H9 (cell line): ENCODE results near the gene EHF. TPM values are rescaled to one million over a fixed set of nuclear protein-coding genes. Genes with fewer than 3 reads are reported as not detected.

Experiments
- DNase-seq: peaks from one replicate; pipeline ENCODE4 v3.0.0-alpha.2; 2017
- H2AFZ ChIP-seq: one replicate; pipeline ENCODE4 v1.6.1; 2013; ENCODE audit warnings: mild to moderate bottlenecking, low read length, control low read depth, moderate library complexity
- H2AK5ac ChIP-seq: 2 replicates; pipeline ENCODE4 v1.6.1; 2013; ENCODE audit warnings: low read length, control low read depth, mixed read lengths; ENCODE audit not compliant: insufficient read length
- H2BK120ac ChIP-seq: one replicate; pipeline ENCODE4 v1.6.1; 2013; ENCODE audit warnings: low read depth, mild to moderate bottlenecking, low read length, control low read depth, inconsistent platforms; ENCODE audit not compliant: poor library complexity, severe bottlenecking
- H2BK12ac ChIP-seq: 2 replicates; pipeline ENCODE4 v1.6.1; 2013; ENCODE audit warnings: low read length, control low read depth, mixed read lengths, low read depth; ENCODE audit not compliant: insufficient read length
- H2BK15ac ChIP-seq: 2 replicates; pipeline ENCODE4 v1.6.1; 2013; ENCODE audit warnings: low read depth, low read length, control low read depth
- H2BK20ac ChIP-seq: one replicate; pipeline ENCODE4 v1.6.1; 2013; ENCODE audit warnings: low read depth, mild to moderate bottlenecking, low read length, control low read depth, inconsistent platforms; ENCODE audit not compliant: poor library complexity, severe bottlenecking
- H2BK5ac ChIP-seq: 2 replicates; pipeline ENCODE4 v1.6.1; 2013; ENCODE audit warnings: low read length, control low read depth, mixed read lengths; ENCODE audit not compliant: insufficient read length
- H3K14ac ChIP-seq: 2 replicates; pipeline ENCODE4 v1.6.1; 2013; ENCODE audit warnings: low read length, control low read depth; ENCODE audit not compliant: insufficient read depth
- H3K18ac ChIP-seq: 2 replicates; pipeline ENCODE4 v1.6.1; 2013; ENCODE audit warnings: low read depth, mild to moderate bottlenecking, mixed read lengths, low read length, control low read depth; ENCODE audit not compliant: insufficient read length
- H3K23ac ChIP-seq: 2 replicates; pipeline ENCODE4 v1.6.1; 2013; ENCODE audit warnings: low read length, control low read depth, mixed read lengths, low read depth; ENCODE audit not compliant: insufficient read length
- H3K23me2 ChIP-seq: 2 replicates; pipeline ENCODE4 v1.6.1; 2013; ENCODE audit warnings: low read depth, mild to moderate bottlenecking, mixed read lengths, low read length, control low read depth; ENCODE audit not compliant: insufficient read length, poor library complexity, severe bottlenecking
- H3K27ac ChIP-seq: 2 replicates; pipeline ENCODE4 v1.5.1; 2013; ENCODE audit warnings: low read length, control low read depth, mixed read lengths, low read depth; ENCODE audit not compliant: insufficient read length
- H3K27me3 ChIP-seq: 2 replicates; pipeline ENCODE4 v1.6.1; 2013; ENCODE audit warnings: low read length, control low read depth, inconsistent platforms; ENCODE audit not compliant: insufficient read depth
- H3K4ac ChIP-seq: 2 replicates; pipeline ENCODE4 v1.6.1; 2013; ENCODE audit warnings: low read depth, mild to moderate bottlenecking, control low read depth, inconsistent platforms, low read length, moderate library complexity
- H3K4me1 ChIP-seq: 2 replicates; pipeline ENCODE4 v1.6.1; 2013; ENCODE audit warnings: low read length, control low read depth, inconsistent platforms; ENCODE audit not compliant: insufficient read depth
- H3K4me2 ChIP-seq: 2 replicates; pipeline ENCODE4 v1.6.1; 2013; ENCODE audit warnings: low read length, control low read depth, mixed read lengths; ENCODE audit not compliant: insufficient read length, insufficient read depth
- H3K56ac ChIP-seq: 2 replicates; pipeline ENCODE4 v1.6.1; 2013; ENCODE audit warnings: low read depth, mild to moderate bottlenecking, mixed read lengths, low read length, control low read depth; ENCODE audit not compliant: insufficient read length
- H3K79me1 ChIP-seq: 2 replicates; pipeline ENCODE4 v1.6.1; 2013; ENCODE audit warnings: low read depth, mild to moderate bottlenecking, moderate library complexity, low read length, control low read depth, inconsistent platforms; ENCODE audit not compliant: insufficient read depth, poor library complexity, severe bottlenecking
- H3K79me2 ChIP-seq: 2 replicates; pipeline ENCODE4 v1.6.1; 2013; ENCODE audit warnings: low read length, control low read depth, inconsistent platforms; ENCODE audit not compliant: insufficient read depth
- H3K9ac ChIP-seq: 2 replicates; pipeline ENCODE4 v1.6.1; 2013; ENCODE audit warnings: low read length, control low read depth, mixed read lengths; ENCODE audit not compliant: insufficient read length; ENCODE audit errors: extremely low read depth
- H3K9me3 ChIP-seq: one replicate; pipeline ENCODE4 v1.6.1; 2013; ENCODE audit warnings: low read depth, low read length, inconsistent platforms; ENCODE audit not compliant: control insufficient read depth
- H3T11ph ChIP-seq: one replicate; pipeline ENCODE4 v1.6.1; 2013; ENCODE audit warnings: mild to moderate bottlenecking, low read length, control low read depth, inconsistent platforms
- H4K20me1 ChIP-seq: one replicate; pipeline ENCODE4 v1.6.1; 2013; ENCODE audit not compliant: control insufficient read depth, insufficient read length, insufficient read depth
- H4K5ac ChIP-seq: 2 replicates; pipeline ENCODE4 v1.6.1; 2013; ENCODE audit warnings: low read depth, mild to moderate bottlenecking, mixed read lengths, low read length, control low read depth; ENCODE audit not compliant: insufficient read length
- H4K8ac ChIP-seq: replicated peaks from 2 replicates; pipeline ENCODE4 v1.6.1; 2013; ENCODE audit warnings: low read length, control low read depth, mixed read lengths, low read depth; ENCODE audit not compliant: insufficient read length
- H4K91ac ChIP-seq: 2 replicates; pipeline ENCODE4 v1.6.1; 2013; ENCODE audit warnings: low read depth, mild to moderate bottlenecking, moderate library complexity, mixed read lengths, low read length, control low read depth; ENCODE audit not compliant: insufficient read length
- H3K27ac Mint-ChIP-seq, 3 experiments: 2 replicates in 2 of 3; 3 replicates in 1 of 3; pipeline ENCODE4 v1.8.0; 2020 to 2021; ENCODE audit warnings: mixed read lengths in 3 of 3, mild to moderate bottlenecking in 1 of 3, moderate library complexity in 1 of 3
- H3K27me3 Mint-ChIP-seq: 2 replicates; pipeline ENCODE4 v1.8.0; 2021; ENCODE audit warnings: low read depth, mild to moderate bottlenecking, moderate library complexity, mixed read lengths
- H3K36me3 Mint-ChIP-seq, 3 experiments: 2 replicates in 2 of 3; 3 replicates in 1 of 3; pipeline ENCODE4 v1.8.0; 2020 to 2021; ENCODE audit warnings: low read depth in 3 of 3, mixed read lengths in 3 of 3; ENCODE audit not compliant: insufficient read depth in 1 of 3
- H3K4me1 Mint-ChIP-seq, 2 experiments: 2 replicates each; pipeline ENCODE4 v1.8.0; 2020; ENCODE audit warnings: mixed read lengths in 2 of 2
- H3K4me3 Mint-ChIP-seq, 2 experiments: 2 replicates in 1 of 2; 3 replicates in 1 of 2; pipeline ENCODE4 v1.8.0; 2020 to 2021; ENCODE audit warnings: mild to moderate bottlenecking in 2 of 2, mixed read lengths in 2 of 2, moderate library complexity in 1 of 2
- H3K9me3 Mint-ChIP-seq, 2 experiments: 2 replicates in 1 of 2; 3 replicates in 1 of 2; pipeline ENCODE4 v1.8.0; 2020; ENCODE audit warnings: mild to moderate bottlenecking in 2 of 2, mixed read lengths in 2 of 2, moderate library complexity in 1 of 2
- CTCF ChIP-seq: fragments of 200-600 bp; sonication (generic); conservative IDR thresholded peaks from 3 replicates; pipeline ENCODE4 v1.8.0; 2021; ENCODE audit warnings: antibody characterized with exemption, mild to moderate bottlenecking
- WGBS: extraction: QIAGEN DNeasy Blood & Tissue Kit; methylation state at CpG from one replicate; pipeline ENCODE4 v1.1.7; 2013; ENCODE audit warnings: missing lambda C conversion rate, low lambda C conversion rate, mixed read lengths; ENCODE audit not compliant: insufficient read length; ENCODE audit errors: extremely low coverage; 5-methylcytosine and 5-hydroxymethylcytosine counted together
- total RNA-seq: library from RNA; stranded (reverse); gene quantifications from 2 replicates; pipeline ENCODE4 v1.2.1, GENCODE V29; 2021

The EHF gene
- total RNA-seq, 1 experiment from 2014 or later: not detected

DNA sequence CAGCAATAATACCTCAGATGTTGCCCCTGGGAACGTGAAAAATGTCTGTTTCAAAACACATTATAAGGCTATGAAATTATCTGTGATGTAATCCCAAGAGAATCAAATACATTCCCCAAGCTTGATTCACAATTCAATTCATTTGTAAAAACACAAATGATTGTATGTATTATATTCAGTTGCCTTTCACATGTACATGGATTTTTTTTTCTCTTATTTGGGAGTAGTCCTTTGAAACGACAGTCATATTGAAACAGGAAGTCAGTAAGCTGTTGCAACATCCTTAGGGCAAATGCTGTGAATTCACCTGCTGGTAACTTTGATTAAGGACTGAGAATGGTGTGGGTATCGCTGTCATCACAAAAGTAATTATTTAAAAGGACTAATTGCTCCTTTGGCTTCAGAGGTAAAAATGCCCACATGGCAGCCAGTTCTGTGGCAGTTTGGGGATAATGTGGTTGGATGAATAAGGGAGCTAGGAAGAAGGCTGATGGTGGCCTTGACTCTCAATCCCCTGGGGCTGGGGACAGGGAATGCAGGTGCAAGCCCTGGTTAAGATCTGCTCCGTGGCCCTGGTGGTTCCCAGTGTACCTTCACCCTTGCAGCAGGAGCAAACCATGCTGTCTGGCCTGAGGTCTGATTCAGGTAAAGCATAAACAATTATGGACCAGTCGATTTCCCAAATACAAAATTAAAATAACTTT is 13.2 kb downstream of the EHF start:
- no peak overlapping the region for H3K27ac ChIP-seq
- no peak for DNase-seq
- no peak overlapping the region for H3K27ac Mint-ChIP-seq
- H2BK12ac ChIP-seq: no peak overlapping the region
- no peaks in the 10 kb centered on the region for H3K27me3 ChIP-seq
- H4K5ac ChIP-seq: no peak overlapping the region
- H3K4me3 Mint-ChIP-seq: no peak overlapping the region
- H3K79me2 ChIP-seq: no peaks in the 10 kb centered on the region
- H3K9me3 ChIP-seq: no peaks in the 10 kb centered on the region
- no peaks in the 10 kb centered on the region for H3K9me3 Mint-ChIP-seq
- H2AK5ac ChIP-seq: no peak overlapping the region
- H3K4me1 Mint-ChIP-seq: peaks cover 16 to 22% of the 10 kb centered on the region in 2 experiments
- no peak overlapping the region for H3K56ac ChIP-seq
- no peak overlapping the region for H3K4ac ChIP-seq
- no peak overlapping the region for H3K9ac ChIP-seq
- no peak overlapping the region for H2AFZ ChIP-seq
- no peak overlapping the region for H2BK120ac ChIP-seq
- no peak overlapping the region for H3K18ac ChIP-seq
- WGBS: no CpG with 5 or more reads among the region's 5 CpGs
- no peak overlapping the region for H2BK20ac ChIP-seq
- no peak overlapping the region for H3K4me2 ChIP-seq
- H2BK5ac ChIP-seq: no peak overlapping the region
- H3K23me2 ChIP-seq: no peaks in the 10 kb centered on the region
- H2BK15ac ChIP-seq: no peak overlapping the region
- H3K4me1 ChIP-seq: no peaks in the 10 kb centered on the region; the same call in 1 of the 2 replicates
- no peak overlapping the region for H3K14ac ChIP-seq
- no peak overlapping the region for H4K8ac ChIP-seq
- no peaks in the 10 kb centered on the region for H3K79me1 ChIP-seq
- no peaks in the 10 kb centered on the region for H4K20me1 ChIP-seq
- no peak overlapping the region for H3T11ph ChIP-seq
- no peak overlapping the region for H4K91ac ChIP-seq
- H3K36me3 Mint-ChIP-seq: no peaks in the 10 kb centered on the region
- no peak overlapping the region for H3K23ac ChIP-seq
- TF ChIP-seq CTCF: no peak; the same call in 2 of the 3 replicates
- no peaks in the 10 kb centered on the region; the same call in 1 of the 2 replicates for H3K27me3 Mint-ChIP-seq
